Psoas muscle (tissue), 8 donors: ENCODE data around the gene ERFL. TPM values are rescaled to one million over a fixed set of nuclear protein-coding genes. Genes with fewer than 3 reads are reported as not detected.
A peak's percentile ranks its signal among the peaks of the same experiment; 100 is the strongest.
"Not testable (repeated sequence)": the region's sequence is repeated elsewhere in the genome, so short reads cannot be mapped to it uniquely, and the experiment has no call there.

Experiments used
- ATAC-seq, 4 donors: fragments of 200-7000 bp; cut with Tn5 transposase; one replicate each; pipeline ENCODE4 v1.9.1; 2020; ENCODE audit warnings: moderate library complexity in 3 of 4, mild to moderate bottlenecking in 2 of 4
- DNase-seq, 2 donors: peaks; one replicate each; pipeline ENCODE4 v3.0.0-alpha.2; 2020
- H3K27ac ChIP-seq: fragments of 200-600 bp; one replicate; pipeline ENCODE4 v1.8.0; 2022
- H3K27me3 ChIP-seq, 3 donors: fragments of 200-600 bp in 1 of 3; one replicate each; pipeline versions ENCODE4 v1.6.1 to v1.8.0; 2013 to 2022; ENCODE audit warnings: low read length in 2 of 3, mild to moderate bottlenecking in 2 of 3, moderate library complexity in 1 of 3; ENCODE audit not compliant: insufficient read depth in 3 of 3
- H3K36me3 ChIP-seq, 2 donors: fragments of 200-600 bp in 1 of 2; one replicate each; pipeline versions ENCODE4 v1.6.1 to v1.8.0; 2013 to 2022; ENCODE audit warnings: low read depth in 1 of 2, mild to moderate bottlenecking in 1 of 2, moderate library complexity in 1 of 2; ENCODE audit not compliant: insufficient read depth in 1 of 2
- H3K4me1 ChIP-seq: fragments of 200-600 bp; one replicate; pipeline ENCODE4 v1.8.0; 2022
- H3K4me3 ChIP-seq: fragments of 200-600 bp; one replicate; pipeline ENCODE4 v1.8.0; 2022; ENCODE audit warnings: mild to moderate bottlenecking
- H3K9me3 ChIP-seq: fragments of 200-600 bp; one replicate; pipeline ENCODE4 v1.8.0; 2022
- WGBS, 3 donors: extraction: QIAGEN DNeasy Blood & Tissue Kit; methylation state at CpG; one replicate each; pipeline versions ENCODE4 v1.1.6 to v1.1.7; 2013; 5-methylcytosine and 5-hydroxymethylcytosine counted together
- intact Hi-C, 2 donors: fragments of 100-400 bp; cut with DNase I; formaldehyde crosslinking; loops; one replicate each; pipeline versions ENCODE4 v1.11.0 to v1.14.2; 2022
- polyA plus RNA-seq, 3 donors: library from polyadenylated mRNA; stranded (reverse); fragments of 200-250 nt; gene quantifications; one replicate each; pipeline ENCODE4 v1.2.3, GENCODE V29; 2013
- total RNA-seq, 4 donors: library from RNA; stranded (reverse); fragmentation: NEBNext Ultra II Directional in 2 of 4; extraction: Animal tissue kit (Norgen Biotek cat#: 25700) in 2 of 4; gene quantifications; one replicate each; pipeline versions ENCODE4 v1.2.1 to v1.2.4, GENCODE V29; 2021 to 2023
- TF ChIP-seq, protein P1 (sequence below): fragments of 200-600 bp; IDR thresholded peaks from one replicate; pipeline ENCODE4 v1.8.0; 2022; ENCODE audit warnings: antibody characterized with exemption
- donor health status: healthy with polysubstance abuse.
- donor health status: DM: no; HTN: no; CAD: no; lungs with moderate emphysema.
- donor health status: Bipolar disorder and iron deficiency.
- donor health status: healthy.
- donor health status: DM: yes; HTN: yes; CAD: no.
- donor health status: DM: no; HTN: no; CAD: no.
- donor health status: DM: no; HTN: no; CAD: no.
- donor health status: DM: yes; HTN: yes; CAD: no.

Gene ERFL
- total and polyA plus RNA-seq, 7 donors, result 0.03 TPM; not detected in 6

DNA sequence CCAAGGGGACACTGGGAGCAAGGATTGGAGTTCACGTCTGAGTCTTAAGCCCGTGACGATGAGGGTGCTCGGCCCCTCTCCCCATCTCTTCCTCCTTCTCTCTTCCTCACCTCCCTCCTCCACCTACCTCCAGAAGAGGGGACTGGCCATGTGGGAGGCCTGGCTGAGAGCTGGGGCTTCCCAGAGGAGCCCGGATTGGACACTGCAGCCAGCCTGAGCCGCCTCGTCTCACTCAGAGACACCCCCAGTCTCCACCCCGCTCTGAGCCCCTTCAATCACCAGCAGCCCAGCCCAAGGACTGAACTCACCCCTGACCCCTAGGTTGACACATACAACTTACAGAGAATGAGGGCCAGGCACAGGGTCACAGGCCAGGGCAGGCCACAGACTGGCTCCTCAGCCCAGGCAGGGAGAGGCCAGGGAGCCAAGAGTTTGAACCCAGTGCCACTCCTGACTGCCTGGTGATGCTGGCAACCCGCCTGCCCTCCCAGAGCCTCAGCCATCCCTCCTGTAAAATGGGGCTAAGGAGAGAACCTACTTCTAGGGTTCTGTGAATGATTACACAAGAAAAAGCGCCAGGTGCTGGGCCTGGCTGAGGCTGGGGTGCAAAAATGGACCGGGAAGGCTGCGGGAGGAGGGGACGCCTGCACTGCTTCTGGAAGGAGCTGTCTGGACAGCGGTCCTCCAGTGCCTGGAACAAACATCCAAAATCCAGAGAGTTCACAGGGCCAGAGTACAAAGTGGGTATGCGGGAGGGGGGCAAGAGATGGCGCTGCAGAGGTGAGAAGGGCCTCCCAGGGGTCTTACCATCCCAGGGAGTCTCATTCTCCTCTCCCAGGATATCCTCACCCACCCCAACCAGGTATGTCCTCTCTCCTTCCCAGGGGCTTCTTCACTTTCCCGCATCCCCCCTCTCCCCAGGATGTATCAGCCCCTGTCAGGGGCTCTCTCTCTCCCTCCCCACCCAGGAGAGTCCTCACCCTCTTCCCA is 50.0 kb downstream of the ERFL start:
- Histone ChIP-seq H3K27ac (no peak overlapping the region), H3K4me1 (no peaks in the 10 kb centered on the region), H3K27me3 (peaks cover 0 to 2% (median 0%) of the 10 kb centered on the region in 3 donors), H3K9me3 (no peaks in the 10 kb centered on the region), H3K36me3 (no peaks in the 10 kb centered on the region), H3K4me3 (no peak overlapping the region)
- TF ChIP-seq, protein P1, sequence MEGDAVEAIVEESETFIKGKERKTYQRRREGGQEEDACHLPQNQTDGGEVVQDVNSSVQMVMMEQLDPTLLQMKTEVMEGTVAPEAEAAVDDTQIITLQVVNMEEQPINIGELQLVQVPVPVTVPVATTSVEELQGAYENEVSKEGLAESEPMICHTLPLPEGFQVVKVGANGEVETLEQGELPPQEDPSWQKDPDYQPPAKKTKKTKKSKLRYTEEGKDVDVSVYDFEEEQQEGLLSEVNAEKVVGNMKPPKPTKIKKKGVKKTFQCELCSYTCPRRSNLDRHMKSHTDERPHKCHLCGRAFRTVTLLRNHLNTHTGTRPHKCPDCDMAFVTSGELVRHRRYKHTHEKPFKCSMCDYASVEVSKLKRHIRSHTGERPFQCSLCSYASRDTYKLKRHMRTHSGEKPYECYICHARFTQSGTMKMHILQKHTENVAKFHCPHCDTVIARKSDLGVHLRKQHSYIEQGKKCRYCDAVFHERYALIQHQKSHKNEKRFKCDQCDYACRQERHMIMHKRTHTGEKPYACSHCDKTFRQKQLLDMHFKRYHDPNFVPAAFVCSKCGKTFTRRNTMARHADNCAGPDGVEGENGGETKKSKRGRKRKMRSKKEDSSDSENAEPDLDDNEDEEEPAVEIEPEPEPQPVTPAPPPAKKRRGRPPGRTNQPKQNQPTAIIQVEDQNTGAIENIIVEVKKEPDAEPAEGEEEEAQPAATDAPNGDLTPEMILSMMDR, result no peak
- DNase-seq, result no peak
- 66 to 71% (median 69%) methylated on average over 16 to 17 of the region's 17 CpGs for WGBS, 3 donors
- intact Hi-C loops, result loop anchor here in 1 of 2 donors (5.0 kb wide), 1 partner anchor 54 kb away; no protein-coding TSS in a partner anchor
- ATAC-seq, result no peak

DNA sequence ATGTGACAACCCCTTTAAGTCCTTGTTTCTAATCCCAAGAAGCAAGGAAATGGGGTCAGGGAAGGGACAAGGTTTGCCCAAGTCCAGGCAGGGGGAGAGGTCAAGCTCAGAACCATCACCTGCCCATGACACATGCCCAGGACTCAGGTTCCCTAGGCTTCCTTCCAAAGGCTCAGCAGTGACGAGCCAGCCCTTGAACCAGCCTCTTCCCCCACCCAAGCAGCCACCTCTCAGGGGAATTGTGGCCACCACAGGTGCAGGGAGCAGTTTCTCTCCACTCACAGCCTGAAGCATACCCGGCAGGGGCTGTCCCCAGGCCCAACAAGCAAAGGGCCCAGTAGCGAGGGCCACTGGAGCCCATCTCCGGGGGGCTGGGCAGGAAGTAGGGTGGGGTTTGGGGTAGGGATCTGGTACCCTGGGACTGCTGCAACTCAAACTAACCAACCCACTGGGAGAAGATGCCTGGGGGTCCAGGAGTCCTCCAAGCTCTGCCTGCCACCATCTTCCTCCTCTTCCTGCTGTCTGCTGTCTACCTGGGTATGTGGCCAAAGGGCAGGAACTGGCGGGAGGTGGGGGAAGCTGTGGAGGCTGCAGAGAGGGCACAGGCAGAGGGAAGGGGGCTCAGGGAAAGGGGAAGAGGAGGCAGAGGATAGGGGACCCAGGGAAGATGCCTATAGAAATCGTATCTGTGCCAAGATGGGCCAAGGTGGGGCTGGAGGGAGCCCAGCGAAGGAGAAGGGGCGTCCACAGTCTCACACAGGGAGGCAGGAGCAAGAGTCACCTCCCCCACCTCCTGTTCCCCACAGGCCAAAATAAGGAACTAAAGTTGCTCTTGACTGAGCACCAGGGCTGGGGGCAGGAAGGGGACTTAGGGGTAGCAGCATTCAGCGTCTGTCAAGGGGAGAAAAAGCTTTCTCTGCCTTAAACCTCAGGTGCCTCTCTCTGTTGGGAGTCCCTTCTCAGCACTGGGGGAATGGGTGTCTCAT is 51.1 kb downstream of the ERFL start, which contains the start of gene CD79A:
TSS of gene CD79A (plus strand) at position 433 of the 986 bp plus-strand sequence. CDS start at position 459, 26 bp downstream.
- Histone ChIP-seq H3K4me1 (no peaks in the 10 kb centered on the region), H3K27me3 (no peaks in the 10 kb centered on the region), H3K27ac (no peak within 1 kb of the TSS), H3K9me3 (no peaks in the 10 kb centered on the region), H3K36me3 (no peaks in the 10 kb centered on the region), H3K4me3 (no peak within 1 kb of the TSS)
- ATAC-seq (no peak), DNase-seq (peak in 1 of 2 donors; percentile 23)
- 50 to 61% (median 59%) methylated on average over 9 of the region's 9 CpGs for WGBS, 3 donors
- TF ChIP-seq, protein P1, result no peak
- intact Hi-C loops, result loop anchor here in 1 of 2 donors (5.0 kb wide), 1 partner anchor 55 kb away; no protein-coding TSS in a partner anchor

DNA sequence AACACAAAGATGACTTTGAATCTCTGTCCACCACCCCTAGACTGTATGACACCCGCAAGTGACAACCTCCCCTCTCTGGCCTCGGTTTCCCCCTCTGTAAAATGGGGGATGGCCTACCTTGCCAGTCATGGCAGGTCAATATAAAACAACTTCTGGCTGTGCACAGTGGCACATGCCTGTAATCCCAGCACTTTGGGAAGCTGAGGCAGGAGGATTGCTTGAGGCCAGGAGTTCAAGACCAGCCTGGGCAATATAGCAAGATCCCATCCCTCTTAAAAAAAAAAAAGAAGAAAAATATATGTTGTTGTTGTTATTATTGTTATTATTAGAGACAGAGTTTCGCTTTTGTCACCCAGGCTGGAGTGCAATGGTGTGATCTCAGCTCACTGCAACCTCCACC is 52.3 kb downstream of the ERFL start:
- DNase-seq, result peak in 1 of 2 donors; percentile 13
- not testable (repeated sequence) for H3K9me3 ChIP-seq, H3K27ac ChIP-seq, ATAC-seq, H3K4me3 ChIP-seq, H3K4me1 ChIP-seq, H3K27me3 ChIP-seq
- intact Hi-C loops, result loop anchor here in 1 of 2 donors (5.0 kb wide), 1 partner anchor 56 kb away; no protein-coding TSS in a partner anchor
- 81 to 87% (median 84%) methylated on average over 3 of the region's 3 CpGs for WGBS, 3 donors
- peaks cover 5 to 11% of the 10 kb centered on the region in 2 donors for H3K36me3 ChIP-seq

DNA sequence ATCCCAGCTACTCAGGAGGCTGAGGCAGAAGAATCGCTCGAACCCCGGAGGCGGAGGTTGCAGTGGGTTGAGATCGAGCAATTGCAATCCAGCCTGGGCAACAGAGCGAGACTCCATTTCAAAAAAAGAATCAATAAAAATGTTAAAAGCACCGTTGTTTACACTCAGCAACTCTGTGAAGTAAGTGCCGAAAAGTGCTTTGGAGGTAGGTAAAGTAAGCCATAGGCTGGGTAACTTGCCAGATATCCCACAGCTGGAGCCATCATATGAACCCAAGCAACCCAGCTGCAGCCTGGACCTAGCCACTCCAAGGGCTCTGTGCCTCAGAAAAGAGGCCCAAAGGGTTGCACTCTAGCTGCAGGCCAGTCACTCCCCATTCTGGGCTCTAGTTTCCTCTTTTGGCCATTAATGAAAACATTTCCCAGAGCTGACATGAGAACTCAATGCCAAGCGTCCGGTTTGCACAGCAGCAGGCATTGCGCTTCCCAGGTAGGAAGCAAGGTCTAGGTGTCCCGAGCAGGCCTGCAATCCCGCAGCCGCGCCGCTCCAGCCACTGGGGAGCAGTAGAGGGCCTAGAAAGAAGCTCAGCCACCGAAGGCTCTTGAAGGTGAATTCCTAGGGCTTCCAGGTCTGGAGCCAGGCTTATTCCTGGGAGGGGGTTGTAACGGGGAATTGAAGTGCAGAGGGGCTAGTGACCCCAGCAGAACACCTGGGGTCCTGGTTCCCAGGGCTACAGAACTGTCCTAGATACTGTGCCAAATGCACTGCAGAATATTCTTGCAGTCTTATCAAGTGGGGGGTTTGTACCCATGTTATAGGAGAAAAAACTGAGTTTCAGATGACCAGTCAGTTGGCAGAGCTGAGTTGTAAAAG is 55.2 kb downstream of the ERFL start:
- no peaks in the 10 kb centered on the region for H3K9me3 ChIP-seq
- no peak overlapping the region for H3K4me3 ChIP-seq
- H3K27ac ChIP-seq, result no peak overlapping the region
- intact Hi-C loops, result no loop called here
- H3K36me3 ChIP-seq, result peaks cover 16 to 41% of the 10 kb centered on the region in 2 donors
- ATAC-seq (peak; percentile 51 to 72 (median 64)), DNase-seq (peak; percentile 42 to 69)
- H3K4me1 ChIP-seq, result no peaks in the 10 kb centered on the region
- H3K27me3 ChIP-seq, result no peaks in the 10 kb centered on the region
- TF ChIP-seq, protein P1, result peak; percentile 57
- 54 to 60% (median 56%) methylated on average over 18 of the region's 18 CpGs for WGBS, 3 donors
